Gastroesophageal sphincter (tissue), 3 donors: ENCODE results near the gene C11orf52.

Source experiments
- CTCF ChIP-seq, 4 experiments: fragments of 200-600 bp in 2 of 4; fragments of 450-650 bp in 2 of 4; sonication (generic) in 1 of 4; IDR thresholded peaks; one replicate each; pipeline ENCODE4 v1.5.1; 2017 to 2019; ENCODE audit warnings: antibody characterized with exemption in 4 of 4, mild to moderate bottlenecking in 2 of 4, moderate library complexity in 2 of 4
- EP300 ChIP-seq: sonication (generic); formaldehyde crosslinking; IDR thresholded peaks from one replicate; pipeline ENCODE4 v1.6.1; 2017; ENCODE audit warnings: antibody characterized with exemption, mild to moderate bottlenecking
- POLR2A ChIP-seq, 2 donors: fragments of 450-650 bp; IDR thresholded peaks; one replicate each; pipeline ENCODE4 v1.6.1; 2017; ENCODE audit warnings: antibody characterized with exemption in 2 of 2, mild to moderate bottlenecking in 2 of 2, moderate library complexity in 1 of 2
- POLR2AphosphoS5 ChIP-seq: sonication (generic); formaldehyde crosslinking; IDR thresholded peaks from one replicate; pipeline ENCODE4 v1.6.1; 2017; ENCODE audit warnings: antibody characterized with exemption

GRCh38 chr11:111913031-111913861 lies 5.5 kb upstream of the C11orf52 start:
- no peak for TF ChIP-seq EP300
- peak in 1 of 4 experiments; percentile 9 for TF ChIP-seq CTCF (IDR thresholded peaks at IDR 0.05)
- TF ChIP-seq POLR2AphosphoS5: peak; percentile 42
- peak in 1 of 2 donors; percentile 37 for TF ChIP-seq POLR2A (IDR thresholded peaks at IDR 0.05)
